ENCODE measurements around the gene SLC5A10.

DNA sequence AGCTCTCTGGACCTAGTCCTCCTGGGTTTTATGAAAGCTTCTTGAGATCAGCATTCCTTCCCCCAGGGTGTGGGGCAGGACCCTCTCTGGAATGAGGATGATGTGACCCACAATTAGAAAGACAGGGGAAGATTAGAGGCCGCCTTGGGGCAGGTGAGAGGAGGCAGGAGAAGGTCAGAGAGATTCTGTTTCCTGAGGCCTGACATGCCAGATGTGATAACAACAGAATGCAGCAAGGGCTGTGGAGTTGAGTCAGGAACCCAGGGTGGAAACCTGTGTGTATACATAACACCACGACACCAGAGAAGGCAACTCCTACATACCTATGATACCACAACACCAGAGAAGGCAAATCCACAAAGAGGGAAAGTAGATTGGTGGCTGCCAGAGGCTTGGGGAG is 5.4 kb upstream of the SLC5A10 start:
- TF ChIP-seq, protein P1, sequence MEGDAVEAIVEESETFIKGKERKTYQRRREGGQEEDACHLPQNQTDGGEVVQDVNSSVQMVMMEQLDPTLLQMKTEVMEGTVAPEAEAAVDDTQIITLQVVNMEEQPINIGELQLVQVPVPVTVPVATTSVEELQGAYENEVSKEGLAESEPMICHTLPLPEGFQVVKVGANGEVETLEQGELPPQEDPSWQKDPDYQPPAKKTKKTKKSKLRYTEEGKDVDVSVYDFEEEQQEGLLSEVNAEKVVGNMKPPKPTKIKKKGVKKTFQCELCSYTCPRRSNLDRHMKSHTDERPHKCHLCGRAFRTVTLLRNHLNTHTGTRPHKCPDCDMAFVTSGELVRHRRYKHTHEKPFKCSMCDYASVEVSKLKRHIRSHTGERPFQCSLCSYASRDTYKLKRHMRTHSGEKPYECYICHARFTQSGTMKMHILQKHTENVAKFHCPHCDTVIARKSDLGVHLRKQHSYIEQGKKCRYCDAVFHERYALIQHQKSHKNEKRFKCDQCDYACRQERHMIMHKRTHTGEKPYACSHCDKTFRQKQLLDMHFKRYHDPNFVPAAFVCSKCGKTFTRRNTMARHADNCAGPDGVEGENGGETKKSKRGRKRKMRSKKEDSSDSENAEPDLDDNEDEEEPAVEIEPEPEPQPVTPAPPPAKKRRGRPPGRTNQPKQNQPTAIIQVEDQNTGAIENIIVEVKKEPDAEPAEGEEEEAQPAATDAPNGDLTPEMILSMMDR (IDR thresholded peaks at IDR 0.05; ENCODE audit: insufficient read depth, low read length) = no peak
- TF ChIP-seq SPI1 (IDR thresholded peaks at IDR 0.05; ENCODE audit: borderline replicate concordance, low read depth) (no peak), GABPA (IDR thresholded peaks at IDR 0.05; ENCODE audit: low read depth) (no peak), POLR2AphosphoS5 (IDR thresholded peaks at IDR 0.05; ENCODE audit: low read depth) (no peak)
- TF ChIP-seq, protein P2, sequence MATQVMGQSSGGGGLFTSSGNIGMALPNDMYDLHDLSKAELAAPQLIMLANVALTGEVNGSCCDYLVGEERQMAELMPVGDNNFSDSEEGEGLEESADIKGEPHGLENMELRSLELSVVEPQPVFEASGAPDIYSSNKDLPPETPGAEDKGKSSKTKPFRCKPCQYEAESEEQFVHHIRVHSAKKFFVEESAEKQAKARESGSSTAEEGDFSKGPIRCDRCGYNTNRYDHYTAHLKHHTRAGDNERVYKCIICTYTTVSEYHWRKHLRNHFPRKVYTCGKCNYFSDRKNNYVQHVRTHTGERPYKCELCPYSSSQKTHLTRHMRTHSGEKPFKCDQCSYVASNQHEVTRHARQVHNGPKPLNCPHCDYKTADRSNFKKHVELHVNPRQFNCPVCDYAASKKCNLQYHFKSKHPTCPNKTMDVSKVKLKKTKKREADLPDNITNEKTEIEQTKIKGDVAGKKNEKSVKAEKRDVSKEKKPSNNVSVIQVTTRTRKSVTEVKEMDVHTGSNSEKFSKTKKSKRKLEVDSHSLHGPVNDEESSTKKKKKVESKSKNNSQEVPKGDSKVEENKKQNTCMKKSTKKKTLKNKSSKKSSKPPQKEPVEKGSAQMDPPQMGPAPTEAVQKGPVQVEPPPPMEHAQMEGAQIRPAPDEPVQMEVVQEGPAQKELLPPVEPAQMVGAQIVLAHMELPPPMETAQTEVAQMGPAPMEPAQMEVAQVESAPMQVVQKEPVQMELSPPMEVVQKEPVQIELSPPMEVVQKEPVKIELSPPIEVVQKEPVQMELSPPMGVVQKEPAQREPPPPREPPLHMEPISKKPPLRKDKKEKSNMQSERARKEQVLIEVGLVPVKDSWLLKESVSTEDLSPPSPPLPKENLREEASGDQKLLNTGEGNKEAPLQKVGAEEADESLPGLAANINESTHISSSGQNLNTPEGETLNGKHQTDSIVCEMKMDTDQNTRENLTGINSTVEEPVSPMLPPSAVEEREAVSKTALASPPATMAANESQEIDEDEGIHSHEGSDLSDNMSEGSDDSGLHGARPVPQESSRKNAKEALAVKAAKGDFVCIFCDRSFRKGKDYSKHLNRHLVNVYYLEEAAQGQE (IDR thresholded peaks at IDR 0.05; ENCODE audit: insufficient replicate concordance, low read depth) = no peak
